GM12878 (cell line): Measurements from ENCODE around the gene ARID1A. TPM values are rescaled to one million over a fixed set of nuclear protein-coding genes. Genes with fewer than 3 reads are reported as not detected.
A peak's percentile ranks its signal among the peaks of the same experiment; 100 is the strongest.
"Not testable (repeated sequence)": the region's sequence is repeated elsewhere in the genome, so short reads cannot be mapped to it uniquely, and the experiment has no call there.

Experiments
- ATAC-seq: fragments of 200-7000 bp; cut with Tn5 transposase; 3 replicates; pipeline ENCODE4 v1.9.1; 2020; ENCODE audit warnings: mild to moderate bottlenecking, moderate library complexity
- BruUV-seq: library from RNA; stranded (reverse); fragments of 400-500 nt; replicated peaks from 2 replicates; lab custom pipeline; 2021; lab: Mats Ljungman, UMichigan
- CTCF ChIA-PET: fragments of 300-600 bp; sonication (Branson Sonifier 250); formaldehyde crosslinking; extraction: SDS; loops from one replicate; lab custom pipeline; 2021; ENCODE audit warnings: inconsistent platforms; lab: Yijun Ruan, JAX
- POLR2A ChIA-PET: fragments of 350-600 bp; formaldehyde crosslinking; extraction: SDS; loops from one replicate; lab custom pipeline; 2021; ENCODE audit warnings: inconsistent platforms; lab: Charles Lee
- RAD21 ChIA-PET: fragments of 300-600 bp; sonication (Branson Sonifier 250); formaldehyde crosslinking; loops from one replicate; lab custom pipeline; 2023; ENCODE audit warnings: antibody characterized with exemption; ENCODE audit not compliant: unreplicated experiment; lab: Charles Lee
- SMC1A ChIA-PET: fragments of 300-600 bp; sonication (Branson Sonifier 250); formaldehyde crosslinking; loops from one replicate; lab custom pipeline; 2023; ENCODE audit not compliant: unreplicated experiment, uncharacterized antibody; lab: Charles Lee
- DNase-seq: peaks from one replicate; pipeline ENCODE4 v3.0.0-alpha.2; 2011; ENCODE audit warnings: low read depth, low spot score
- FAIRE-seq: peaks from 3 replicates; lab custom pipeline; 2011; peaks lifted over from hg19 to GRCh38; lab: Jason Lieb, UNC
- H2AFZ ChIP-seq: 2 replicates; pipeline ENCODE4 v1.6.0; 2011; ENCODE audit warnings: low read depth, low read length, control low read depth; ENCODE audit not compliant: control insufficient read depth
- H3K27ac ChIP-seq: 2 replicates; pipeline ENCODE4 v1.5.1; 2011; ENCODE audit warnings: control low read depth; ENCODE audit not compliant: control insufficient read depth, insufficient read depth
- H3K27me3 ChIP-seq, 2 experiments: replicated peaks in 1 of 2; 2 replicates each; pipeline versions ENCODE4 v1.6.0 to v1.6.1; 2011; ENCODE audit warnings: low read length in 1 of 2; ENCODE audit not compliant: control insufficient read depth in 2 of 2, insufficient read depth in 2 of 2
- H3K36me3 ChIP-seq, 2 experiments: 2 replicates each; pipeline ENCODE4 v1.5.1; 2011; ENCODE audit warnings: low read length in 1 of 2; ENCODE audit not compliant: control insufficient read depth in 2 of 2, insufficient read depth in 2 of 2
- H3K4me1 ChIP-seq: 2 replicates; pipeline ENCODE4 v1.6.1; 2011; ENCODE audit warnings: mild to moderate bottlenecking, low read length, moderate library complexity, mixed read lengths; ENCODE audit not compliant: control insufficient read depth, insufficient read depth
- H3K4me2 ChIP-seq: 2 replicates; pipeline ENCODE4 v1.6.0; 2011; ENCODE audit warnings: control low read depth; ENCODE audit not compliant: control insufficient read depth, insufficient read depth
- H3K4me3 ChIP-seq: fragments of 200-600 bp; sonication (generic); 2 replicates; pipeline ENCODE4 v1.5.1; 2016
- H3K79me2 ChIP-seq: 2 replicates; pipeline ENCODE4 v1.6.0; 2011; ENCODE audit warnings: low read length; ENCODE audit not compliant: control insufficient read depth, insufficient read depth
- H3K9ac ChIP-seq: 2 replicates; pipeline ENCODE4 v1.8.0; 2011; ENCODE audit warnings: low read length, control low read depth, mixed read lengths; ENCODE audit not compliant: control insufficient read depth, insufficient read depth
- H3K9me3 ChIP-seq: replicated peaks from 3 replicates; pipeline ENCODE4 v1.5.1; 2011; ENCODE audit warnings: mild to moderate bottlenecking, low read length; ENCODE audit not compliant: control insufficient read depth, insufficient read depth
- H4K20me1 ChIP-seq: 2 replicates; pipeline ENCODE4 v1.6.0; 2011; ENCODE audit not compliant: control insufficient read depth, insufficient read depth
- POLR2AphosphoS5 ChIP-seq: IDR thresholded peaks from 2 replicates; pipeline ENCODE4 v1.6.1; 2011; ENCODE audit warnings: mild to moderate bottlenecking, low read length, inconsistent platforms
- STAT1 ChIP-seq: fragments of 450-650 bp; conservative IDR thresholded peaks from 2 replicates; pipeline ENCODE4 v1.6.1; 2014; ENCODE audit warnings: antibody characterized with exemption, mild to moderate bottlenecking
- whole genome bisulfite sequencing: methylation state at CpG from one replicate; pipeline ENCODE4 v1.1.6; 2016; ENCODE audit warnings: low lambda C conversion rate; ENCODE audit not compliant: insufficient replicate concordance, insufficient coverage; ENCODE audit errors: missing lambda C conversion rate; 5-methylcytosine and 5-hydroxymethylcytosine counted together
- in situ Hi-C: fragments of 300-500 bp; cut with MboI; formaldehyde crosslinking; loops from 9 replicates; pipeline ENCODE4 v1.14.3; 2018; ENCODE audit warnings: mixed read lengths
- intact Hi-C: fragments of 100-400 bp; cut with micrococcal nuclease; formaldehyde crosslinking; loops from one replicate; pipeline ENCODE4 v1.14.2; 2022; ENCODE audit not compliant: unreplicated experiment
- polyA plus RNA-seq, 11 experiments: library from polyadenylated mRNA; depleted of rRNA in 4 of 11; unstranded in 6 of 11; stranded (reverse) in 5 of 11; fragments of >200 nt; fragmentation: Nextera tagmentation in 4 of 11; fragmentation: Illumina TruSeq in 1 of 11; extraction: Ambion mirVana in 4 of 11; extraction: Trizol in 1 of 11; gene quantifications; 1 replicate in 1 of 11; 2 replicates in 10 of 11; pipeline versions ENCODE4 v1.2.1 to v1.2.3, GENCODE V29; 2011 to 2016; ENCODE audit warnings: inconsistent platforms in 2 of 11, missing spikeins in 2 of 11, low read depth in 1 of 11
- total RNA-seq, 4 experiments: library from RNA; depleted of rRNA in 3 of 4; stranded (reverse); fragments of >200 nt in 3 of 4; fragmentation: Illumina TruSeq in 1 of 4; extraction: Trizol in 1 of 4; gene quantifications; 2 replicates each; pipeline versions ENCODE4 v1.2.1 to v1.2.3, GENCODE V29; 2013 to 2021

The ARID1A gene
- total and polyA plus RNA-seq, 10 of the 15 experiments (the other 5 are each of a cell fraction or from before 2014, with no cell fraction given), result 10.0 to 98.0 (median 23.5) TPM

GRCh38 chr1:26705227-26705626 is 9.4 kb downstream of the ARID1A start:
- not testable (repeated sequence) for FAIRE-seq
- WGBS, result 79% methylated on average over 4 of the region's 4 CpGs

GRCh38 chr1:26705788-26706311 is 10.0 kb downstream of the ARID1A start:
- BruUV-seq, result TSS peak; percentile 1
- H3K4me3 ChIP-seq, result peak overlapping the region; percentile 32; the same call in 1 of the 2 replicates

More at GRCh38 chr1:26705227-26705626, 9.4 kb downstream of the ARID1A start:
- intact Hi-C loops, H3K27ac ChIP-seq, H3K9ac ChIP-seq, in situ Hi-C loops, H3K27me3 ChIP-seq, BruUV-seq, ATAC-seq, DNase-seq, H3K9me3 ChIP-seq, H4K20me1 ChIP-seq, H2AFZ ChIP-seq: not testable (repeated sequence)
- peaks cover 13% of the 10 kb centered on the region for H3K4me1 ChIP-seq
- peaks cover 2 to 16% of the 10 kb centered on the region in 2 experiments for H3K36me3 ChIP-seq
- H3K79me2 ChIP-seq, result peaks cover 90% of the 10 kb centered on the region
- H3K4me3 ChIP-seq, result peak overlapping the region; percentile 32; the same call in 1 of the 2 replicates
- ChIA-PET RAD21 (interaction anchor here (1.0 to 1.2 kb wide), 2 partner anchors 18 to 161 kb away, joined by 3 read pairs; no protein-coding TSS in a partner anchor), CTCF (interaction anchor here (1.1 to 8.4 kb wide), 4 partner anchors 18 to 84 kb away, joined by 4 to 50 read pairs (median 24); partner anchors contain the start of gene PIGV), SMC1A (interaction anchor here (0.7 to 11.6 kb wide), 7 partner anchors 11 to 103 kb away, joined by 3 to 139 read pairs (median 5); partner anchors contain the start of gene PIGV), POLR2A (interaction anchor here (0.7 to 6.3 kb wide), 6 partner anchors 12 to 74 kb away, joined by 3 to 34 read pairs (median 4); no protein-coding TSS in a partner anchor)
- H3K4me2 ChIP-seq, result peak overlapping the region; percentile 79; the same call in 1 of the 2 replicates

More at GRCh38 chr1:26705788-26706311, 10.0 kb downstream of the ARID1A start:
- ATAC-seq (no peak), DNase-seq (no peak), FAIRE-seq (no peak)
- H3K9me3 ChIP-seq, result no peaks in the 10 kb centered on the region
- H3K9ac ChIP-seq, result no peak overlapping the region
- SMC1A ChIA-PET, result interaction anchor here (0.8 to 11.6 kb wide), 7 partner anchors 10 to 104 kb away, joined by 3 to 128 read pairs (median 5); no protein-coding TSS in a partner anchor
- in situ Hi-C loops, result no loop called here
- H3K4me2 ChIP-seq, result peak overlapping the region; percentile 79
- H3K4me1 ChIP-seq, result peaks cover 13% of the 10 kb centered on the region
- H3K27ac ChIP-seq, result peak overlapping the region; percentile 23; the same call in 1 of the 2 replicates
- TF ChIP-seq POLR2AphosphoS5 (0 out of 2 replicates have a peak, but pooled peaks have one; percentile 20), STAT1 (no peak)
- peaks cover 4 to 16% of the 10 kb centered on the region in 2 experiments for H3K36me3 ChIP-seq
- POLR2A ChIA-PET, result interaction anchor here (1.0 to 6.3 kb wide), 3 partner anchors 18 to 74 kb away, joined by 3 to 34 read pairs (median 4); no protein-coding TSS in a partner anchor
- RAD21 ChIA-PET, result no interaction called here
- CTCF ChIA-PET, result interaction anchor here (0.7 to 1.9 kb wide), 2 partner anchors 29 to 183 kb away, joined by 3 to 5 read pairs; no protein-coding TSS in a partner anchor
- H3K79me2 ChIP-seq, result peaks cover 90% of the 10 kb centered on the region
- no peak overlapping the region for H2AFZ ChIP-seq
- H3K27me3 ChIP-seq, result no peaks in the 10 kb centered on the region
- intact Hi-C loops, result no loop called here
- WGBS, result 56% methylated on average over 1 of the region's 1 CpG
- H4K20me1 ChIP-seq, result peaks cover 8% of the 10 kb centered on the region
